Omental fat pad (tissue), 4 donors: ENCODE results near the gene AOPEP. TPM values are rescaled to one million over a fixed set of nuclear protein-coding genes. Genes with fewer than 3 reads are reported as not detected.

Experiments
- ATAC-seq: fragments of 150-250 bp; one replicate; pipeline ENCODE4 v1.9.1; 2016; ENCODE audit warnings: mild to moderate bottlenecking, moderate library complexity; ENCODE audit not compliant: low FRiP score
- DNase-seq: peaks from one replicate; pipeline ENCODE4 v3.0.0-alpha.2; 2019; ENCODE audit warnings: low spot score
- CTCF ChIP-seq, 3 donors: fragments of 450-650 bp; IDR thresholded peaks; one replicate each; pipeline ENCODE4 v1.5.1; 2016 to 2017; ENCODE audit warnings: antibody characterized with exemption in 3 of 3, mild to moderate bottlenecking in 3 of 3, moderate library complexity in 2 of 3
- total RNA-seq, 4 donors: library from RNA; depleted of rRNA; stranded (reverse); fragments of >200 nt; gene quantifications; one replicate each; pipeline ENCODE4 v1.1.0, GENCODE V29; 2016

The AOPEP gene
- total RNA-seq, 4 donors from 2014 or later = 45.9 to 102 (median 55.1) TPM

GRCh38 chr9:94787266-94787665, 60.8 kb downstream of the AOPEP start:
- DNase-seq = no peak
- no peak for TF ChIP-seq CTCF (IDR thresholded peaks at IDR 0.05)
- ATAC-seq = no peak

- TF ChIP-seq CTCF (IDR thresholded peaks at IDR 0.05) = no peak
These were observed 62.1 kb downstream of the AOPEP start for GRCh38 chr9:94788570-94789105.

GRCh38 chr9:94791435-94791834, 64.9 kb downstream of the AOPEP start:
- TF ChIP-seq CTCF (IDR thresholded peaks at IDR 0.05) = no peak
- ATAC-seq = no peak
- no peak for DNase-seq

More at GRCh38 chr9:94788570-94789105, 62.1 kb downstream of the AOPEP start:
- DNase-seq (no peak), ATAC-seq (no peak)

GRCh38 chr9:94792511-94792910, 66.0 kb downstream of the AOPEP start:
- DNase-seq (no peak), ATAC-seq (no peak)
- TF ChIP-seq CTCF (IDR thresholded peaks at IDR 0.05) = no peak

- TF ChIP-seq CTCF (IDR thresholded peaks at IDR 0.05) = no peak
- DNase-seq (no peak), ATAC-seq (no peak)
These were observed 68.1 kb downstream of the AOPEP start for GRCh38 chr9:94794476-94795167.

GRCh38 chr9:94796687-94797086, 70.2 kb downstream of the AOPEP start:
- ATAC-seq (no peak), DNase-seq (no peak)
- TF ChIP-seq CTCF (IDR thresholded peaks at IDR 0.05) = no peak

GRCh38 chr9:94798201-94798600, 71.7 kb downstream of the AOPEP start:
- no peak for DNase-seq
- no peak for TF ChIP-seq CTCF (IDR thresholded peaks at IDR 0.05)
- no peak for ATAC-seq
